ENCODE measurements around the gene CFAP119. TPM values are rescaled to one million over a fixed set of nuclear protein-coding genes. Genes with fewer than 3 reads are reported as not detected.

CFAP119 gene
- total and polyA plus RNA-seq, 2 of the 8 experiments (the other 6 are each of a cell fraction or from before 2014, with no cell fraction given): 5.6 to 6.0 TPM

- no peak overlapping the region for H3K14ac ChIP-seq (ENCODE audit: insufficient read length)
- no peak overlapping the region for H2BK20ac ChIP-seq (ENCODE audit: low read length)
- no peak overlapping the region for H4K91ac ChIP-seq (replicated peaks; ENCODE audit: insufficient read length, low read length)
- no peak overlapping the region for H2BK12ac ChIP-seq (ENCODE audit: low read depth, low read length)
- peaks cover 4% of the 10 kb centered on the region; the same call in 1 of the 2 replicates for H3K23me2 ChIP-seq (ENCODE audit: low read depth, low read length)
- FAIRE-seq (no peak), DNase-seq (ENCODE audit: low read depth in 1 of 2, low spot score in 2 of 2) (no peak)
- no peak overlapping the region for H3K4me2 ChIP-seq (ENCODE audit: insufficient read depth in 1 of 2, low read depth in 2 of 2, low read length in 2 of 2)
- no peak overlapping the region for H3K18ac ChIP-seq (ENCODE audit: extremely low read depth, low read length)
- H2BK5ac ChIP-seq (ENCODE audit: low read depth, low read length): no peak overlapping the region
- no peak overlapping the region for H4K8ac ChIP-seq (ENCODE audit: extremely low read depth, insufficient read depth, low read length)
- peaks cover 0 to 11% (median 3%) of the 10 kb centered on the region in 4 experiments; a peak in 5 of 7 replicates for H3K4me1 ChIP-seq (replicated peaks in 1 of 4; ENCODE audit: control insufficient read depth in 3 of 4, insufficient read depth in 4 of 4, low read length in 3 of 4)
- H3K79me1 ChIP-seq (ENCODE audit: low read depth, low read length): peaks cover 2% of the 10 kb centered on the region
- no peak overlapping the region for H2AK5ac ChIP-seq (ENCODE audit: low read depth, low read length)
- WGBS, 2 experiments (ENCODE audit: extremely low coverage in 1 of 2, insufficient coverage in 1 of 2, insufficient read length in 1 of 2, insufficient replicate concordance in 2 of 2, low coverage in 1 of 2, low lambda C conversion rate in 2 of 2, missing lambda C conversion rate in 1 of 2): 93% methylated on average over 4 of the region's 4 CpGs; no CpG with 5 or more reads in 1 of the 2 experiments
- H3K9me3 ChIP-seq (ENCODE audit: insufficient read depth in 2 of 2, low read depth in 1 of 2, low read length in 1 of 2): no peaks in the 10 kb centered on the region
- no peak overlapping the region for H2BK15ac ChIP-seq (ENCODE audit: low read length)
- H3K27ac ChIP-seq (ENCODE audit: low read depth, low read length): no peak overlapping the region
- H3K56ac ChIP-seq (replicated peaks; ENCODE audit: insufficient read length, low read depth, low read length): no peak overlapping the region
- H3K23ac ChIP-seq (ENCODE audit: insufficient read length): no peak overlapping the region
- no peak overlapping the region for H2AFZ ChIP-seq (ENCODE audit: low read length)
- ChIA-PET POLR2A (ENCODE audit: partially characterized antibody) (interaction anchor here (0.7 to 2.6 kb wide), 6 partner anchors 10 to 120 kb away, joined by 3 to 9 read pairs (median 4); no protein-coding TSS in a partner anchor), CTCF (ENCODE audit: partially characterized antibody) (interaction anchor here (0.6 to 1.0 kb wide), 4 partner anchors 14 to 120 kb away, joined by 3 read pairs; no protein-coding TSS in a partner anchor)
- H3K4me3 ChIP-seq (ENCODE audit: extremely low read depth in 1 of 4, insufficient read depth in 2 of 4, low read depth in 3 of 4, low read length in 4 of 4): no peak overlapping the region
- no peak overlapping the region for H2BK120ac ChIP-seq (replicated peaks; ENCODE audit: low read depth, low read length)
- H3K27me3 ChIP-seq (replicated peaks in 1 of 4; ENCODE audit: control insufficient read depth in 3 of 4, extremely low read depth in 1 of 4, insufficient read depth in 3 of 4, low read length in 3 of 4): no peaks in the 10 kb centered on the region; a peak in 1 of 7 replicates
- peaks cover 0 to 9% of the 10 kb centered on the region in 2 experiments for H4K20me1 ChIP-seq (replicated peaks in 1 of 2; ENCODE audit: control insufficient read depth in 1 of 2, insufficient read depth in 2 of 2, low read length in 2 of 2)
- H4K5ac ChIP-seq (ENCODE audit: insufficient read length, low read depth, low read length): no peak overlapping the region
- H3K4ac ChIP-seq (replicated peaks; ENCODE audit: insufficient read length, low read depth, low read length): no peak overlapping the region
- H3K9ac ChIP-seq (replicated peaks in 1 of 4; ENCODE audit: extremely low read depth in 1 of 4, low read depth in 3 of 4, low read length in 3 of 4): no peak overlapping the region
- H3K36me3 ChIP-seq (ENCODE audit: control insufficient read depth in 2 of 4, insufficient read depth in 4 of 4, low read length in 3 of 4): peaks cover 11 to 25% (median 17%) of the 10 kb centered on the region in 4 experiments; a peak in 6 of 8 replicates
- peaks cover 0 to 8% of the 10 kb centered on the region in 2 experiments; a peak in 2 of 4 replicates for H3K79me2 ChIP-seq (ENCODE audit: control insufficient read depth in 1 of 2, insufficient read depth in 2 of 2, low read length in 2 of 2)
- no peak for TF ChIP-seq POLR2AphosphoS5 (IDR thresholded peaks at IDR 0.05; ENCODE audit: low read depth, low read length)
- no peak for TF ChIP-seq SP2 (IDR thresholded peaks at IDR 0.05; ENCODE audit: low read length)
- TF ChIP-seq TBP (IDR thresholded peaks at IDR 0.05; ENCODE audit: low read depth, low read length): no peak
- no peak for TF ChIP-seq HDAC2 (IDR thresholded peaks at IDR 0.05; ENCODE audit: borderline replicate concordance in 1 of 2, low read depth in 2 of 2, low read length in 2 of 2)
Observed at GRCh38 chr16:30780549-30780948, 18.7 kb upstream of the CFAP119 start.

Data from H1 (cell line).